ENCODE measurements around the gene PPP4R4. TPM values are rescaled to one million over a fixed set of nuclear protein-coding genes. Genes with fewer than 3 reads are reported as not detected.

The PPP4R4 gene, protein sequence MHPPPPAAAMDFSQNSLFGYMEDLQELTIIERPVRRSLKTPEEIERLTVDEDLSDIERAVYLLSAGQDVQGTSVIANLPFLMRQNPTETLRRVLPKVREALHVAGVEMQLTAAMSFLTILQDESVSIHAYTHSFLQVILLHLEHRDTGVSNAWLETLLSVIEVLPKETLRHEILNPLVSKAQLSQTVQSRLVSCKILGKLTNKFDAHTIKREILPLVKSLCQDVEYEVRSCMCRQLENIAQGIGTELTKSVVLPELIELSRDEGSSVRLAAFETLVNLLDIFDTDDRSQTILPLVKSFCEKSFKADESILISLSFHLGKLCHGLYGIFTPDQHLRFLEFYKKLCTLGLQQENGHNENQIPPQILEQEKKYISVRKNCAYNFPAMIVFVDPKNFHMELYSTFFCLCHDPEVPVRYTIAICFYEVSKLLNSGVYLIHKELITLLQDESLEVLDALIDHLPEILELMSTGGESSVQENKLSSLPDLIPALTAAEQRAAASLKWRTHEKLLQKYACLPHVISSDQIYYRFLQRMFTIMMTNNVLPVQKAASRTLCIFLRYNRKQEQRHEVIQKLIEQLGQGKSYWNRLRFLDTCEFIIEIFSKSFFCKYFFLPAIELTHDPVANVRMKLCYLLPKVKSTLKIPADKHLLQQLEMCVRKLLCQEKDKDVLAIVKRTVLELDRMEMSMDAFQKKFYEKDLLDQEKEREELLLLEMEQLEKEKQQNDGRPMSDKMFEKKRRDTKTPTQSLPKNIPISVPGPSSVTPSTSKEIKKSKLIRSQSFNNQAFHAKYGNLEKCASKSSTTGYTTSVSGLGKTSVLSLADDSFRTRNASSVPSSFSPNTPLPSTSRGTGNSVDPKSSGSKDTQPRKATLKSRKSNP
- total RNA-seq (2021; fragmentation: NEBNext Ultra II Directional; extraction: Animal tissue kit (Norgen Biotek cat#: 25700)) = under 1 TPM in 2 of 6 experiments, not detected in 4; 0.05 to 0.14 TPM
- long read RNA-seq = 0 reads

DNA sequence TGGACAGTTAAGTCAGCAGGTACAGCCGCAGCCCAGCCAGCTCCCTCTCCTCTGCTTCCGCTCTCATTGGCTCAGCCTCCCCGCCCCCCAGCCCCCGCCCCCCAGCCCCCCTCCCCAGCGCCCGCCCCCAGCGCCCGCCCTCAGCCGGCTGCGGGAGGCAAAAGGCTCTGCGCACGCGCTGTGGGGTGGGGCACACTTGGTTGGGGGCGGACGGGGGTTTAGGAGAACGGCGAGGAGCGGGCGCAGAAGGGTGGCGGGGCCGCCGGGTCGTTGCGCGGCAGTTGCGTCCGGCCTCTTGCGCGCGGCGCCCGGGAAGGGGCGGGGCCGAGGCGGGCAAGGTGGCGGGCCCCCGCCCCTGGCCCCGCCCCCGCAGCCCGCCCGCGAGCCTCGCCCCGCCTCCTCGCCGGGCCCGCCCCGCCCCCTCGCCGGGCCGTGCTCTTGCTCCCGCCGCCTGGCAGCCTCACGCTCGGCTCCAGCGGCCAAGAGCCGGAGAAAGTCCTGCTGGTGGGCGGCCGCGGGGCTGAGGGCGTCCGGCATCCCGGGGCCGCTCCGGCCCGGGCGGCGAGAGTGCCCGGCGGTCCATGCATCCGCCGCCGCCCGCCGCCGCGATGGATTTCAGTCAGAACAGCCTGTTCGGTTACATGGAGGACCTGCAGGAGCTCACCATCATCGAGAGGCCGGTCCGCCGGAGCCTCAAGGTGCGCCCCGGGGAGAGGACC lies at the start of gene PPP4R4:
PPP4R4 (plus strand) TSS at position 438 of the 719 bp plus-strand sequence; CDS start at position 582, 144 bp downstream.
- peaks cover 19% of the 10 kb centered on the region for H3K4me1 Mint-ChIP-seq (ENCODE audit: low read depth)
- peak; percentile 12 for DNase-seq
- no peak for TF ChIP-seq CTCF (IDR thresholded peaks at IDR 0.05)
- no peaks in the 10 kb centered on the region for H3K9me3 Mint-ChIP-seq
- no peaks in the 10 kb centered on the region for H3K36me3 Mint-ChIP-seq (ENCODE audit: low read depth)
- peaks cover 14% of the 10 kb centered on the region for H3K27me3 Mint-ChIP-seq (ENCODE audit: insufficient read depth)
- H3K4me3 Mint-ChIP-seq = peak within 1 kb of the TSS; percentile 74
- H3K27ac Mint-ChIP-seq = no peak within 1 kb of the TSS

DNA sequence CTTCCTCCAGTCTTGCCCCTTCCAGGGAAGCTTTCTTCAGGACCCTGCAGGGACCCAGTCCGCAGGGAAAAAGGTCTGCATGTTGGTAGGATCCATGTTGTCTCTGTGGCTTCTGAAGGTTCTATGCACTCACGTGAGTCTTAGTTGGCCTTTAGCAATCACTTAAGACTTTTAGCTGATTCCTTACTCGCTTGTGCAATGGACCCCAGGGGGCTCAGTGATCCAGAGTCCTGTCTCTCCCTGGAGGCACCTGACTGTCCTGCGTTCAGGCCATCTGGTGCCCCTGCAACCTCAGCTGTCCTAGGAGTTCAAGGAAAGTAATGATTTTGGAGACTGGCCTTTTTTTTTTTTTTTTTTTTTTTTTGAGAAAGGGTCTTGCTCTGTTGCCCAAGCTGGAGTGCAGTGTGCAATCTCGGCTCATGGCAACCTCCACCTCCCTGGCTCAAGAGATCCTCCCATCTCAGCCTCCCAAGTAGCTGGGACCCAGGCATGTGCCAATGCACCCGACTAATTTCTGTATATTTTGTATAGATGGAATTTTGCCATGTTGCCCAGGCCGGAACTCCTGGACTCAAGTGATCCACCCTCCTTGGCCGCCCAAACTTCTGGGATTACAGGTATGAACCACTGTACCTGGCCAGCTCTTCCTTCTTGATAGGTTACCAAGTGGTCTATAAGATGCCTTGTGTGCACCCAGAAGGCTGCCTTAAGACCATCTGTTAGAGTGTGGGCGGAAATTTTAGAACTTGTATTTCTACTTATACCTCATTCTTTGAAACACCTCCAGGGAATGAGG lies 49.3 kb upstream of the PPP4R4 start:
- Mint-ChIP-seq H3K4me1 (ENCODE audit: low read depth) (peaks cover 31% of the 10 kb centered on the region), H3K27me3 (ENCODE audit: insufficient read depth) (no peaks in the 10 kb centered on the region; the same call in 1 of the 2 replicates), H3K36me3 (ENCODE audit: low read depth) (peaks cover 16% of the 10 kb centered on the region), H3K4me3 (no peak overlapping the region), H3K27ac (no peak overlapping the region), H3K9me3 (peaks cover 5% of the 10 kb centered on the region)
- no peak for DNase-seq
- TF ChIP-seq CTCF (IDR thresholded peaks at IDR 0.05) = no peak

GRCh38 chr14:94125659-94126418 lies 48.3 kb upstream of the PPP4R4 start:
- H3K36me3 Mint-ChIP-seq (ENCODE audit: low read depth) = peaks cover 11% of the 10 kb centered on the region
- no peak for DNase-seq
- H3K27ac Mint-ChIP-seq = no peak overlapping the region
- H3K4me1 Mint-ChIP-seq (ENCODE audit: low read depth) = peaks cover 34% of the 10 kb centered on the region
- H3K4me3 Mint-ChIP-seq = no peak overlapping the region
- H3K9me3 Mint-ChIP-seq = peaks cover 1% of the 10 kb centered on the region
- TF ChIP-seq CTCF (IDR thresholded peaks at IDR 0.05) = no peak
- H3K27me3 Mint-ChIP-seq (ENCODE audit: insufficient read depth) = no peaks in the 10 kb centered on the region; the same call in 1 of the 2 replicates

DNA sequence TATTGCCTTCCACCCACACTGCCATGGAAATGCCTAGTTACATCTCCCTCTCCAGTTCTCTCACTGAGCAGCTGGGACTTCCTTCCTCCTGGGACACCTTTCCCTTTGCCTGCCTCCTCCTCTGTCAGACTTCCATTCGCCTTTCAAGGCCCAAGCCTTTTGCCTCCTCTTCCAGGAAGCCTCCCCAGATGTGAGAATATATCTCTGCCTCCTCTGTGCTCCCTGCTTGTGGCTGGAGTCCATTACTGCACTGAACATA lies 47.8 kb upstream of the PPP4R4 start:
- TF ChIP-seq CTCF (IDR thresholded peaks at IDR 0.05) = no peak
- Mint-ChIP-seq H3K27me3 (ENCODE audit: insufficient read depth) (no peaks in the 10 kb centered on the region; the same call in 1 of the 2 replicates), H3K9me3 (no peaks in the 10 kb centered on the region), H3K4me3 (no peak overlapping the region), H3K36me3 (ENCODE audit: low read depth) (peaks cover 10% of the 10 kb centered on the region; the same call in 1 of the 2 replicates), H3K4me1 (ENCODE audit: low read depth) (peaks cover 29% of the 10 kb centered on the region), H3K27ac (no peak overlapping the region)
- no peak for DNase-seq
